Measurements from ENCODE around the gene CSMD2.

CSMD2 gene

GRCh38 chr1:33727310-33727709, 437.7 kb downstream of the CSMD2 start:
- Histone ChIP-seq H3K9me3 (ENCODE audit: insufficient read depth, low read length) (no peaks in the 10 kb centered on the region), H3K79me2 (ENCODE audit: insufficient read depth, low read length) (no peaks in the 10 kb centered on the region), H3K36me3 (ENCODE audit: low read length) (no peaks in the 10 kb centered on the region), H3F3A (ENCODE audit: insufficient read depth) (no peaks in the 10 kb centered on the region), H3K4me3 (ENCODE audit: insufficient read depth, low read length, poor library complexity, severe bottlenecking) (no peak overlapping the region), H4K20me1 (ENCODE audit: low read depth, low read length) (no peaks in the 10 kb centered on the region), H3K9me2 (replicated peaks; ENCODE audit: insufficient read depth, low read length) (no peaks in the 10 kb centered on the region), H3K27ac (ENCODE audit: low read depth, low read length) (no peak overlapping the region), H3K4me2 (ENCODE audit: low read depth, low read length, poor library complexity, severe bottlenecking) (no peak overlapping the region), H3K9ac (ENCODE audit: low read length) (no peak overlapping the region), H3K27me3 (ENCODE audit: low read length) (no peaks in the 10 kb centered on the region), H2AFZ (ENCODE audit: low read depth, low read length, severe bottlenecking) (no peak overlapping the region)
- TF ChIP-seq CTCF (IDR thresholded peaks at IDR 0.05; ENCODE audit: insufficient read depth, low read length, poor library complexity, severe bottlenecking) (no peak), EZH2phosphoT487 (conservative IDR thresholded peaks at IDR 0.05; ENCODE audit: low read length) (no peak)

GRCh38 chr1:33726274-33726804, 438.7 kb downstream of the CSMD2 start:
- Histone ChIP-seq H3K4me2 (ENCODE audit: low read depth, low read length, poor library complexity, severe bottlenecking) (no peak overlapping the region), H2AFZ (ENCODE audit: low read depth, low read length, severe bottlenecking) (no peak overlapping the region), H3K79me2 (ENCODE audit: insufficient read depth, low read length) (no peaks in the 10 kb centered on the region), H4K20me1 (ENCODE audit: low read depth, low read length) (no peaks in the 10 kb centered on the region), H3K4me3 (ENCODE audit: insufficient read depth, low read length, poor library complexity, severe bottlenecking) (no peak overlapping the region), H3K27ac (ENCODE audit: low read depth, low read length) (no peak overlapping the region), H3K9ac (ENCODE audit: low read length) (no peak overlapping the region), H3F3A (ENCODE audit: insufficient read depth) (no peaks in the 10 kb centered on the region), H3K27me3 (ENCODE audit: low read length) (no peaks in the 10 kb centered on the region), H3K9me2 (replicated peaks; ENCODE audit: insufficient read depth, low read length) (no peaks in the 10 kb centered on the region), H3K36me3 (ENCODE audit: low read length) (no peaks in the 10 kb centered on the region), H3K9me3 (ENCODE audit: insufficient read depth, low read length) (no peaks in the 10 kb centered on the region)
- no peak for TF ChIP-seq CTCF (IDR thresholded peaks at IDR 0.05; ENCODE audit: insufficient read depth, low read length, poor library complexity, severe bottlenecking)
- TF ChIP-seq EZH2phosphoT487 (conservative IDR thresholded peaks at IDR 0.05; ENCODE audit: low read length), result no peak

GRCh38 chr1:33725556-33726160, 439.4 kb downstream of the CSMD2 start:
- no peaks in the 10 kb centered on the region for H3K27me3 ChIP-seq (ENCODE audit: low read length)

More at GRCh38 chr1:33725556-33726160, 439.4 kb downstream of the CSMD2 start:
- no peaks in the 10 kb centered on the region for H3K36me3 ChIP-seq (ENCODE audit: low read length)
- H3K4me3 ChIP-seq (ENCODE audit: insufficient read depth, low read length, poor library complexity, severe bottlenecking), result no peak overlapping the region
- no peak overlapping the region for H3K4me2 ChIP-seq (ENCODE audit: low read depth, low read length, poor library complexity, severe bottlenecking)
- H3K79me2 ChIP-seq (ENCODE audit: insufficient read depth, low read length), result no peaks in the 10 kb centered on the region
- H3K9ac ChIP-seq (ENCODE audit: low read length), result no peak overlapping the region
- TF ChIP-seq EZH2phosphoT487 (conservative IDR thresholded peaks at IDR 0.05; ENCODE audit: low read length) (no peak), CTCF (IDR thresholded peaks at IDR 0.05; ENCODE audit: insufficient read depth, low read length, poor library complexity, severe bottlenecking) (no peak)
- H3K27ac ChIP-seq (ENCODE audit: low read depth, low read length), result no peak overlapping the region
- H2AFZ ChIP-seq (ENCODE audit: low read depth, low read length, severe bottlenecking), result no peak overlapping the region
- no peaks in the 10 kb centered on the region for H3K9me2 ChIP-seq (replicated peaks; ENCODE audit: insufficient read depth, low read length)
- H3K9me3 ChIP-seq (ENCODE audit: insufficient read depth, low read length), result no peaks in the 10 kb centered on the region
- H4K20me1 ChIP-seq (ENCODE audit: low read depth, low read length), result no peaks in the 10 kb centered on the region
- H3F3A ChIP-seq (ENCODE audit: insufficient read depth), result no peaks in the 10 kb centered on the region
